ENCODE measurements around the gene AP3B1. TPM values are rescaled to one million over a fixed set of nuclear protein-coding genes. Genes with fewer than 3 reads are reported as not detected.

The AP3B1 gene
- total RNA-seq, 2 donors from 2014 or later = 53.4 to 74.0 TPM

DNA sequence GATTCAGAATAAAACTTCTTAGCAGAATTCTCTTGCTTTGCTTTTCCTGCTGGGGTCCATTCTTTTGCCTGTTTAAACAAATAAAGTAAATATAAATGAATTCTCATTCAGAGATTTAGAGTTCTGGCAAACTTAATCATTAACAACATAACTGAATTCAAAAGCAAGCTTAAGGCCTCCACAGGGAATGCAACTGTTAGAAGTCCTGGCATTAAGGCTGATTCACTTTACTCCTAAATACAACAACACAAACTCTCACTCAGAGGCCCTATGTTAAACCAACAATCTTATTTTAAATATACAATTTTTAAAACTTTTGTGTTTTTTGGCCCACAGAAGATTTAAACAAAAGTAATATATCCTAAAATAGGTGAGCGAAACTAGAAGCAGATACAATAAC, 178.3 kb downstream of the AP3B1 start:
- no peaks in the 10 kb centered on the region for H3K4me1 ChIP-seq (ENCODE audit: control insufficient read depth, insufficient read depth, low read length)
- peaks cover 26% of the 10 kb centered on the region for H3K4me1 Mint-ChIP-seq
- peak overlapping the region; percentile 17 for H3K27ac Mint-ChIP-seq
- H3K27me3 ChIP-seq (ENCODE audit: control insufficient read depth, insufficient read depth, low read length, poor library complexity, severe bottlenecking) = peaks cover 4% of the 10 kb centered on the region
- peak overlapping the region; percentile 10 for H3K4me3 Mint-ChIP-seq
- peaks cover 16% of the 10 kb centered on the region for H3K9me3 ChIP-seq (ENCODE audit: control insufficient read depth, low read length)
- peaks cover 31% of the 10 kb centered on the region for H3K36me3 ChIP-seq (ENCODE audit: control insufficient read depth, insufficient read depth, low read length)
- H3K9ac ChIP-seq (ENCODE audit: extremely low read depth, low read length, poor library complexity, severe bottlenecking) = no peak overlapping the region
- H3K27ac ChIP-seq (ENCODE audit: low read depth, low read length) = no peak overlapping the region
- peaks cover 39% of the 10 kb centered on the region for H3K9me3 Mint-ChIP-seq
- H3K36me3 Mint-ChIP-seq (ENCODE audit: low read depth) = peaks cover 52% of the 10 kb centered on the region
- DNase-seq = no peak
- no CpG with 5 or more reads among the region's 1 CpG for WGBS, 2 experiments (ENCODE audit: insufficient coverage in 1 of 2, insufficient read length in 1 of 2)
- no peak overlapping the region for H3K4me3 ChIP-seq (ENCODE audit: low read length)
- TF ChIP-seq, protein P1, sequence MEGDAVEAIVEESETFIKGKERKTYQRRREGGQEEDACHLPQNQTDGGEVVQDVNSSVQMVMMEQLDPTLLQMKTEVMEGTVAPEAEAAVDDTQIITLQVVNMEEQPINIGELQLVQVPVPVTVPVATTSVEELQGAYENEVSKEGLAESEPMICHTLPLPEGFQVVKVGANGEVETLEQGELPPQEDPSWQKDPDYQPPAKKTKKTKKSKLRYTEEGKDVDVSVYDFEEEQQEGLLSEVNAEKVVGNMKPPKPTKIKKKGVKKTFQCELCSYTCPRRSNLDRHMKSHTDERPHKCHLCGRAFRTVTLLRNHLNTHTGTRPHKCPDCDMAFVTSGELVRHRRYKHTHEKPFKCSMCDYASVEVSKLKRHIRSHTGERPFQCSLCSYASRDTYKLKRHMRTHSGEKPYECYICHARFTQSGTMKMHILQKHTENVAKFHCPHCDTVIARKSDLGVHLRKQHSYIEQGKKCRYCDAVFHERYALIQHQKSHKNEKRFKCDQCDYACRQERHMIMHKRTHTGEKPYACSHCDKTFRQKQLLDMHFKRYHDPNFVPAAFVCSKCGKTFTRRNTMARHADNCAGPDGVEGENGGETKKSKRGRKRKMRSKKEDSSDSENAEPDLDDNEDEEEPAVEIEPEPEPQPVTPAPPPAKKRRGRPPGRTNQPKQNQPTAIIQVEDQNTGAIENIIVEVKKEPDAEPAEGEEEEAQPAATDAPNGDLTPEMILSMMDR (conservative IDR thresholded peaks at IDR 0.05) = no peak
- H3K27me3 Mint-ChIP-seq (ENCODE audit: insufficient read depth) = no peaks in the 10 kb centered on the region

DNA sequence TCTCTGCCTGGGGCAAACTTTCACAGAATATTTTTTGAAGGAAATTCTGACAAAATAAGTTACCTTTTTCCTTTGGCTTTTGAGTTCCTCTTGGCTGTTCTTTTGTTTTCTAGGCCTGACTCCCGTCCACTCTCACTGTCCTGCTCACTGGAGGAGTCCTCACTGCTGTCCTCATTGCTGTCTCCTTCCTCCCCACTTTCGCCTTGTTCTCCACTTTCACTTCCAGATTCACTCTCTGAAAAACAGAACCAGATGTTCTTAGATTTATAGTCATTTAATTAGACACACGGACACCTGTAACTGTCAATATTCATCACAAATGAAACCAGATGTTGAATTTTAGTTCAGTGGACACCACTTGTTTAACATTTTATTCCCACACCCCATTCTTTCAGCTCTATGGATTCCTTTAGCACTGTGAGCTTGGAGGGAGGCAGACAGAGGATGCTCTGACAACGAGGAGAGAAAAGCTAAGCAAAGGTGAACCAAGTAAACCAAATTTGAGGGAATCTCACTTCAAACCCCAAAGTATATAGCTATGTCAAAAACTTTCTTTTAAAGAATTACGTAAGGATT, 180.7 kb downstream of the AP3B1 start:
- WGBS, 2 experiments (ENCODE audit: insufficient coverage in 1 of 2, insufficient read length in 1 of 2) = 86 to 100% methylated on average over 3 to 5 of the region's 5 CpGs
- Histone ChIP-seq H3K4me3 (ENCODE audit: low read length) (no peak overlapping the region), H3K27ac (ENCODE audit: low read depth, low read length) (no peak overlapping the region), H3K27me3 (ENCODE audit: control insufficient read depth, insufficient read depth, low read length, poor library complexity, severe bottlenecking) (peaks cover 4% of the 10 kb centered on the region), H3K9ac (ENCODE audit: extremely low read depth, low read length, poor library complexity, severe bottlenecking) (no peak overlapping the region), H3K9me3 (ENCODE audit: control insufficient read depth, low read length) (peaks cover 16% of the 10 kb centered on the region), H3K4me1 (ENCODE audit: control insufficient read depth, insufficient read depth, low read length) (peaks cover 2% of the 10 kb centered on the region), H3K36me3 (ENCODE audit: control insufficient read depth, insufficient read depth, low read length) (peaks cover 38% of the 10 kb centered on the region)
- Mint-ChIP-seq H3K27me3 (ENCODE audit: insufficient read depth) (no peaks in the 10 kb centered on the region), H3K4me1 (peaks cover 29% of the 10 kb centered on the region), H3K27ac (no peak overlapping the region), H3K9me3 (peaks cover 19% of the 10 kb centered on the region), H3K36me3 (ENCODE audit: low read depth) (peaks cover 31% of the 10 kb centered on the region), H3K4me3 (no peak overlapping the region)
- TF ChIP-seq, protein P1 (conservative IDR thresholded peaks at IDR 0.05) = no peak
- no peak for DNase-seq

DNA sequence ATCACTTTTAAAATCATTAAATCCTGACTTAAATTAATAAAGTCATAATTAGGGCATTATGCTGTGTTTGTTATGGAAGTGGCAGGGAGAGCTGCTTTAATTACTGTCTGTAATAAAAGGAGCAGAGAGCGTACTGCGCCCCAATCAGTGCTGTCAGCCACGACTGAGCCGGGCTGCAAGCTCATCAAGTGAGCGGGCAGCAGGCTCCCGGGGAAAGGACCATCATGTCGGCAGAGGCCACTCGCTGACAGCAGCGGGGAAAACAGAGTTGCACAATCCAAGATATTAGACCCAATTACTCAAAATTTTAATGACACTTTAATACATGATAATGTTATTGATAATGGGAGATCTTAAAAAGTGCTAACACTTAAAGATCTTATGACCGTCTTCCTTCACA, 181.6 kb downstream of the AP3B1 start:
- H3K27me3 Mint-ChIP-seq (ENCODE audit: insufficient read depth) = no peaks in the 10 kb centered on the region
- H3K4me1 Mint-ChIP-seq = peaks cover 34% of the 10 kb centered on the region
- TF ChIP-seq, protein P1 (conservative IDR thresholded peaks at IDR 0.05) = no peak
- Histone ChIP-seq H3K9ac (ENCODE audit: extremely low read depth, low read length, poor library complexity, severe bottlenecking) (no peak overlapping the region), H3K4me3 (ENCODE audit: low read length) (no peak overlapping the region), H3K4me1 (ENCODE audit: control insufficient read depth, insufficient read depth, low read length) (peaks cover 6% of the 10 kb centered on the region), H3K36me3 (ENCODE audit: control insufficient read depth, insufficient read depth, low read length) (peaks cover 36% of the 10 kb centered on the region), H3K27me3 (ENCODE audit: control insufficient read depth, insufficient read depth, low read length, poor library complexity, severe bottlenecking) (peaks cover 4% of the 10 kb centered on the region), H3K27ac (ENCODE audit: low read depth, low read length) (no peak overlapping the region), H3K9me3 (ENCODE audit: control insufficient read depth, low read length) (peaks cover 12% of the 10 kb centered on the region)
- WGBS, 2 experiments (ENCODE audit: insufficient coverage in 1 of 2, insufficient read length in 1 of 2) = 97 to 100% methylated on average over 4 to 9 of the region's 10 CpGs
- H3K36me3 Mint-ChIP-seq (ENCODE audit: low read depth) = peaks cover 23% of the 10 kb centered on the region
- H3K9me3 Mint-ChIP-seq = peaks cover 11% of the 10 kb centered on the region
- no peak overlapping the region for H3K27ac Mint-ChIP-seq
- H3K4me3 Mint-ChIP-seq = no peak overlapping the region
- no peak for DNase-seq
